H1 (cell line): Measurements from ENCODE around the gene GSTO2. TPM values are rescaled to one million over a fixed set of nuclear protein-coding genes. Genes with fewer than 3 reads are reported as not detected.

Source experiments
- CTCF ChIA-PET: fragments of 300-600 bp; sonication (Branson Sonifier 250); formaldehyde crosslinking; loops from one replicate; lab custom pipeline; 2021; ENCODE audit not compliant: partially characterized antibody; lab: Charles Lee
- POLR2A ChIA-PET: fragments of 300-600 bp; sonication (Branson Sonifier 250); formaldehyde crosslinking; loops from one replicate; lab custom pipeline; 2021; ENCODE audit warnings: inconsistent platforms; ENCODE audit not compliant: partially characterized antibody; lab: Charles Lee
- DNase-seq, 2 experiments: peaks; one replicate each; pipeline versions ENCODE4 v3.0.0 to v3.0.0-alpha.2; 2010 to 2022; ENCODE audit warnings: low spot score in 2 of 2, low read depth in 1 of 2, mixed read lengths in 1 of 2
- FAIRE-seq: peaks from 2 replicates; lab custom pipeline; 2011; peaks lifted over from hg19 to GRCh38; lab: Jason Lieb, UNC
- H2AFZ ChIP-seq: 2 replicates; pipeline ENCODE4 v1.8.1; 2012; ENCODE audit warnings: low read length, inconsistent platforms
- H2AK5ac ChIP-seq: 2 replicates; pipeline ENCODE4 v1.6.1; 2013; ENCODE audit warnings: low read depth, low read length
- H2BK120ac ChIP-seq: replicated peaks from 2 replicates; pipeline ENCODE3; 2013; ENCODE audit warnings: low read depth, low read length, inconsistent platforms
- H2BK12ac ChIP-seq: 2 replicates; pipeline ENCODE4 v1.6.1; 2013; ENCODE audit warnings: low read depth, low read length
- H2BK15ac ChIP-seq: 2 replicates; pipeline ENCODE4 v1.6.1; 2013; ENCODE audit warnings: low read length
- H2BK20ac ChIP-seq: 2 replicates; pipeline ENCODE4 v1.6.1; 2013; ENCODE audit warnings: low read length
- H2BK5ac ChIP-seq: 2 replicates; pipeline ENCODE4 v1.6.1; 2013; ENCODE audit warnings: low read depth, low read length
- H3K14ac ChIP-seq: 2 replicates; pipeline ENCODE4 v1.6.1; 2013; ENCODE audit warnings: inconsistent platforms; ENCODE audit not compliant: insufficient read length
- H3K18ac ChIP-seq: 2 replicates; pipeline ENCODE4 v1.6.1; 2013; ENCODE audit warnings: low read length; ENCODE audit errors: extremely low read depth
- H3K23ac ChIP-seq: 2 replicates; pipeline ENCODE4 v1.6.1; 2013; ENCODE audit warnings: inconsistent platforms; ENCODE audit not compliant: insufficient read length
- H3K23me2 ChIP-seq: 2 replicates; pipeline ENCODE4 v1.6.1; 2013; ENCODE audit warnings: low read depth, low read length
- H3K27ac ChIP-seq: 2 replicates; pipeline ENCODE4 v1.6.1; 2011; ENCODE audit warnings: low read depth, low read length, inconsistent platforms
- H3K27me3 ChIP-seq, 4 experiments: replicated peaks in 1 of 4; 1 replicate in 1 of 4; 2 replicates in 3 of 4; pipeline versions ENCODE4 v1.6.1 to v1.8.1; 2011 to 2013; ENCODE audit warnings: low read length in 3 of 4, mild to moderate bottlenecking in 3 of 4, inconsistent platforms in 2 of 4, mixed read lengths in 2 of 4, moderate library complexity in 1 of 4; ENCODE audit not compliant: control insufficient read depth in 3 of 4, insufficient read depth in 3 of 4; ENCODE audit errors: extremely low read depth in 1 of 4
- H3K36me3 ChIP-seq, 4 experiments: 2 replicates each; pipeline versions ENCODE4 v1.6.1 to v1.8.1; 2011 to 2013; ENCODE audit warnings: mild to moderate bottlenecking in 4 of 4, low read length in 3 of 4, moderate library complexity in 2 of 4, control low read depth in 1 of 4, inconsistent platforms in 1 of 4; ENCODE audit not compliant: insufficient read depth in 4 of 4, control insufficient read depth in 2 of 4
- H3K4ac ChIP-seq: replicated peaks from 2 replicates; pipeline ENCODE3; 2013; ENCODE audit warnings: low read length, low read depth, mixed read lengths, inconsistent platforms; ENCODE audit not compliant: insufficient read length
- H3K4me1 ChIP-seq, 4 experiments: replicated peaks in 1 of 4; 1 replicate in 1 of 4; 2 replicates in 3 of 4; pipeline versions ENCODE4 v1.6.1 to v1.8.1; 2011 to 2013; ENCODE audit warnings: low read length in 3 of 4, inconsistent platforms in 2 of 4, mixed read lengths in 1 of 4; ENCODE audit not compliant: insufficient read depth in 4 of 4, control insufficient read depth in 3 of 4
- H3K4me2 ChIP-seq, 2 experiments: 2 replicates each; pipeline versions ENCODE4 v1.6.1 to v1.8.1; 2011 to 2013; ENCODE audit warnings: low read depth in 2 of 2, low read length in 2 of 2, control low read depth in 1 of 2, inconsistent platforms in 1 of 2, mild to moderate bottlenecking in 1 of 2; ENCODE audit not compliant: insufficient read depth in 1 of 2
- H3K4me3 ChIP-seq, 4 experiments: fragments of 200-600, 300-600 bp in 1 of 4; sonication (generic), shearing (Covaris generic), sonication (Bioruptor Twin) in 1 of 4; 2 replicates each; pipeline versions ENCODE4 v1.5.1 to v1.8.1; 2011 to 2016; ENCODE audit warnings: low read length in 4 of 4, low read depth in 3 of 4, control low read depth in 2 of 4, inconsistent platforms in 2 of 4, mild to moderate bottlenecking in 2 of 4, mixed read lengths in 1 of 4, moderate library complexity in 1 of 4; ENCODE audit not compliant: insufficient read depth in 2 of 4; ENCODE audit errors: extremely low read depth in 1 of 4
- H3K56ac ChIP-seq: replicated peaks from 2 replicates; pipeline ENCODE3; 2013; ENCODE audit warnings: low read depth, mild to moderate bottlenecking, mixed read lengths, low read length, inconsistent platforms; ENCODE audit not compliant: insufficient read length
- H3K79me1 ChIP-seq: 2 replicates; pipeline ENCODE4 v1.6.1; 2013; ENCODE audit warnings: low read depth, low read length, control low read depth
- H3K79me2 ChIP-seq, 2 experiments: 2 replicates each; pipeline versions ENCODE4 v1.6.1 to v1.8.1; 2012 to 2013; ENCODE audit warnings: low read length in 2 of 2, mild to moderate bottlenecking in 2 of 2, inconsistent platforms in 1 of 2; ENCODE audit not compliant: insufficient read depth in 2 of 2, control insufficient read depth in 1 of 2
- H3K9ac ChIP-seq, 4 experiments: replicated peaks in 1 of 4; 1 replicate in 1 of 4; 2 replicates in 3 of 4; pipeline versions ENCODE4 v1.6.1 to v1.8.1; 2011 to 2013; ENCODE audit warnings: low read depth in 3 of 4, low read length in 3 of 4, control low read depth in 2 of 4, mild to moderate bottlenecking in 2 of 4, moderate library complexity in 2 of 4, inconsistent platforms in 1 of 4; ENCODE audit errors: extremely low read depth in 1 of 4
- H3K9me3 ChIP-seq, 2 experiments: 2 replicates each; pipeline versions ENCODE4 v1.6.1 to v1.8.1; 2012 to 2013; ENCODE audit warnings: mild to moderate bottlenecking in 2 of 2, moderate library complexity in 2 of 2, control low read depth in 1 of 2, inconsistent platforms in 1 of 2, low read depth in 1 of 2, low read length in 1 of 2, mixed read lengths in 1 of 2; ENCODE audit not compliant: insufficient read depth in 2 of 2
- H4K20me1 ChIP-seq, 2 experiments: replicated peaks in 1 of 2; 2 replicates each; pipeline versions ENCODE3 to v1.8.1; 2011 to 2013; ENCODE audit warnings: inconsistent platforms in 2 of 2, low read length in 2 of 2, mild to moderate bottlenecking in 1 of 2; ENCODE audit not compliant: insufficient read depth in 2 of 2, control insufficient read depth in 1 of 2
- H4K5ac ChIP-seq: 2 replicates; pipeline ENCODE4 v1.6.1; 2013; ENCODE audit warnings: low read length, low read depth, mixed read lengths, inconsistent platforms; ENCODE audit not compliant: insufficient read length
- H4K8ac ChIP-seq: 2 replicates; pipeline ENCODE4 v1.8.0; 2013; ENCODE audit warnings: mild to moderate bottlenecking, moderate library complexity, low read length, inconsistent platforms; ENCODE audit not compliant: insufficient read depth; ENCODE audit errors: extremely low read depth
- H4K91ac ChIP-seq: replicated peaks from 2 replicates; pipeline ENCODE3; 2013; ENCODE audit warnings: low read length, mixed read lengths, inconsistent platforms; ENCODE audit not compliant: insufficient read length
- ASH2L ChIP-seq: fragments of 200-600, 300-600 bp; sonication (generic); IDR thresholded peaks from one replicate; pipeline ENCODE4 v1.7.1; 2017; ENCODE audit warnings: low read length
- BRCA1 ChIP-seq: IDR thresholded peaks from 2 replicates; pipeline ENCODE4 v1.6.1; 2012; ENCODE audit warnings: low read depth, low read length, improper control_type of control experiment
- CHD1 ChIP-seq: IDR thresholded peaks from 2 replicates; pipeline ENCODE4 v1.6.1; 2012; ENCODE audit warnings: low read depth, low read length, improper control_type of control experiment
- CHD2 ChIP-seq: IDR thresholded peaks from 2 replicates; pipeline ENCODE4 v1.6.1; 2012; ENCODE audit warnings: low read length, improper control_type of control experiment
- CTBP2 ChIP-seq: IDR thresholded peaks from 2 replicates; pipeline ENCODE4 v1.7.0; 2011; ENCODE audit warnings: borderline replicate concordance, mild to moderate bottlenecking, moderate library complexity, mixed read lengths, low read length; ENCODE audit not compliant: insufficient read depth, insufficient read length
- EGR1 ChIP-seq: IDR thresholded peaks from 2 replicates; pipeline ENCODE4 v1.6.1; 2011; ENCODE audit warnings: low read depth, low read length, borderline replicate concordance
- EZH2 ChIP-seq: fragments of 200-600 bp; sonication (generic); IDR thresholded peaks from 2 replicates; pipeline ENCODE4 v1.7.1; 2012; ENCODE audit warnings: low read depth, mild to moderate bottlenecking, moderate library complexity, low read length, inconsistent platforms; ENCODE audit not compliant: severe bottlenecking
- KDM5A ChIP-seq: fragments of 200-600 bp; IDR thresholded peaks from 2 replicates; pipeline ENCODE4 v1.7.1; 2012; ENCODE audit warnings: mild to moderate bottlenecking, low read length, inconsistent platforms, mixed read lengths
- SP2 ChIP-seq: IDR thresholded peaks from 2 replicates; pipeline ENCODE4 v1.6.1; 2012; ENCODE audit warnings: mild to moderate bottlenecking, low read length, inconsistent platforms
- TAF7 ChIP-seq: optimal IDR thresholded peaks from 2 replicates; pipeline ENCODE3; 2011; ENCODE audit warnings: low read depth, mild to moderate bottlenecking, inconsistent platforms, low read length, moderate library complexity, borderline replicate concordance
- ZNF274 ChIP-seq: IDR thresholded peaks from 2 replicates; pipeline ENCODE4 v1.7.0; 2012; ENCODE audit warnings: low read length, borderline replicate concordance; ENCODE audit errors: extremely low read depth
- WGBS, 2 experiments: shearing (Covaris generic) in 1 of 2; methylation state at CpG; one replicate each; pipeline versions ENCODE4 v1.1.6 to v1.1.7; 2013 to 2015; ENCODE audit warnings: low lambda C conversion rate in 2 of 2, mixed read lengths in 2 of 2, inconsistent platforms in 1 of 2, low coverage in 1 of 2, missing lambda C conversion rate in 1 of 2; ENCODE audit not compliant: insufficient replicate concordance in 2 of 2, insufficient coverage in 1 of 2, insufficient read length in 1 of 2; ENCODE audit errors: extremely low coverage in 1 of 2, missing lambda C conversion rate in 1 of 2; 5-methylcytosine and 5-hydroxymethylcytosine counted together
- polyA plus RNA-seq, 7 experiments: library from polyadenylated mRNA; depleted of rRNA in 3 of 7; stranded (reverse) in 5 of 7; unstranded in 2 of 7; fragments of >200 nt in 5 of 7; fragments of 200-250 nt in 2 of 7; gene quantifications; 1 replicate in 5 of 7; 2 replicates in 1 of 7; 4 replicates in 1 of 7; pipeline versions ENCODE4 v1.2.1 to v1.2.3, GENCODE V29; 2011 to 2013; ENCODE audit warnings: missing spikeins in 2 of 7, mixed read lengths in 2 of 7
- total RNA-seq: library from RNA; stranded (reverse); fragmentation: NEBNext Ultra II Directional; extraction: Animal tissue kit (Norgen Biotek cat#: 25700); gene quantifications from 2 replicates; pipeline ENCODE4 v1.2.1, GENCODE V29; 2021
- TF ChIP-seq, protein P1 (sequence below): IDR thresholded peaks from 2 replicates; pipeline ENCODE4 v1.6.1; 2011; ENCODE audit warnings: low read length, improper control_type of control experiment

The GSTO2 gene
- total and polyA plus RNA-seq, 2 of the 8 experiments (the other 6 are each of a cell fraction or from before 2014, with no cell fraction given), result 13.1 to 41.7 TPM

DNA sequence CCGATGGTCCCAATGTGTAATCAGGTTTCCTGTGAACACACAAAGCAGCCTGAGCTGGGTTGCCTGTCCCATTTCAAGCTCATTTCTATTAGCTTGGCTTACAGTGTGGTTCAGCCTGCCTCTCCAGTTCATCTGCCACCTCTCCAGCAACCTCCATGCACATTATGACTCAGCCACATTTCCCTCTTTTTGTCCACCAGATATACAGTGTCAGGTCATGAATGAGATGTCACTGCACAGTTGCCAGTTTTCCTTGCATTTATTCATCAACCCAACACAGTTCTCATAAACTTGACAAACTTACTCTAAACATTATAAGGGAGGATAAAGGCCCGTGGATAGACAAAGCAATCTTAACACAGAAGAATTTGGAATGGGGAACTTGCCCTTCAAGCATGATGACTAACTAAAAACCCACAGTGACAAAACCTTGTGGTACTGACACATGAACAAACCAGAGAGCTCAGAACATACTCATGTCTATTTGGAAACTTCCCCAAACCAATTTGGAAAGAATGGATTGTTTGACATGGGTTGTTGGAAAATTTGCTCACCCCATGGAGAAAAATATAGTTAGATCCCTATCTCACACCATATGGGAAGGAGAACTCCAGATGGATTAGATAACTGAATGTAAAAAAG, 82.2 kb downstream of the GSTO2 start:
- no peak overlapping the region for H4K8ac ChIP-seq
- DNase-seq, result no peak
- H4K20me1 ChIP-seq, result no peaks in the 10 kb centered on the region
- H4K91ac ChIP-seq, result no peak overlapping the region
- WGBS, 2 experiments, result 88% methylated on average over 2 of the region's 2 CpGs; no CpG with 5 or more reads in 1 of the 2 experiments
- H3K4ac ChIP-seq, result no peak overlapping the region
- no peak overlapping the region for H3K27ac ChIP-seq
- H3K9ac ChIP-seq, result no peak overlapping the region
- CTCF ChIA-PET, result interaction anchor here (0.6 to 17.2 kb wide), 29 partner anchors 10 to 461 kb away, joined by 3 to 379 read pairs (median 5); partner anchors contain the start of genes GSTO1 and ITPRIP
- H2BK5ac ChIP-seq, result no peak overlapping the region
- H3K36me3 ChIP-seq, result no peaks in the 10 kb centered on the region
- no peak overlapping the region for H2BK20ac ChIP-seq
- H4K5ac ChIP-seq, result no peak overlapping the region
- no peak for FAIRE-seq
- no peak overlapping the region for H2BK12ac ChIP-seq
- no peak overlapping the region for H2AK5ac ChIP-seq
- no peaks in the 10 kb centered on the region for H3K79me1 ChIP-seq
- POLR2A ChIA-PET, result interaction anchor here (0.9 to 2.0 kb wide), 7 partner anchors 8 to 58 kb away, joined by 3 to 7 read pairs (median 4); partner anchors contain the start of gene ITPRIP
- peaks cover 0 to 9% (median 1%) of the 10 kb centered on the region in 4 experiments; a peak in 2 of 7 replicates for H3K4me1 ChIP-seq
- peaks cover 5 to 13% (median 10%) of the 10 kb centered on the region in 4 experiments for H3K27me3 ChIP-seq
- H3K23ac ChIP-seq, result no peak overlapping the region
- no peak overlapping the region for H2BK120ac ChIP-seq
- H3K56ac ChIP-seq, result no peak overlapping the region
- H3K9me3 ChIP-seq, result no peaks in the 10 kb centered on the region
- no peak overlapping the region for H3K4me2 ChIP-seq
- no peaks in the 10 kb centered on the region for H3K79me2 ChIP-seq
- no peak overlapping the region for H3K14ac ChIP-seq
- H3K23me2 ChIP-seq, result peaks cover 7% of the 10 kb centered on the region; the same call in 1 of the 2 replicates
- no peak overlapping the region for H2AFZ ChIP-seq
- H2BK15ac ChIP-seq, result no peak overlapping the region
- H3K18ac ChIP-seq, result no peak overlapping the region
- no peak overlapping the region for H3K4me3 ChIP-seq
- TF ChIP-seq ASH2L (no peak), CHD2 (no peak), CHD1 (no peak), SP2 (no peak), TAF7 (no peak), EZH2 (no peak), ZNF274 (no peak), EGR1 (no peak), BRCA1 (no peak), KDM5A (no peak), CTBP2 (no peak)
- TF ChIP-seq, protein P1, sequence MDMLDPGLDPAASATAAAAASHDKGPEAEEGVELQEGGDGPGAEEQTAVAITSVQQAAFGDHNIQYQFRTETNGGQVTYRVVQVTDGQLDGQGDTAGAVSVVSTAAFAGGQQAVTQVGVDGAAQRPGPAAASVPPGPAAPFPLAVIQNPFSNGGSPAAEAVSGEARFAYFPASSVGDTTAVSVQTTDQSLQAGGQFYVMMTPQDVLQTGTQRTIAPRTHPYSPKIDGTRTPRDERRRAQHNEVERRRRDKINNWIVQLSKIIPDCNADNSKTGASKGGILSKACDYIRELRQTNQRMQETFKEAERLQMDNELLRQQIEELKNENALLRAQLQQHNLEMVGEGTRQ, result no peak
